GM13977 (cell line): Measurements from ENCODE around the gene PCDHB6.
"Not testable (repeated sequence)": the region's sequence is repeated elsewhere in the genome, so short reads cannot be mapped to it uniquely, and the experiment has no call there.

Source experiments
- DNase-seq: peaks from one replicate; pipeline ENCODE4 v3.0.0; 2012; ENCODE audit warnings: low spot score
- in situ Hi-C: fragments of 300-500 bp; cut with MboI; formaldehyde crosslinking; loops from one replicate; pipeline ENCODE4 v1.12.0; 2022; ENCODE audit warnings: low sequenced_read_pairs, low pct_unique_long_range_greater_than_20kb, mixed read lengths, inconsistent platforms; ENCODE audit not compliant: unreplicated experiment
- TF ChIP-seq, protein P1 (sequence below): IDR thresholded peaks from 2 replicates; pipeline ENCODE4 v1.5.1; 2012; ENCODE audit warnings: mild to moderate bottlenecking, control low read depth; ENCODE audit not compliant: insufficient read depth; ENCODE audit errors: extremely low read depth, missing control alignments

The PCDHB6 gene

DNA sequence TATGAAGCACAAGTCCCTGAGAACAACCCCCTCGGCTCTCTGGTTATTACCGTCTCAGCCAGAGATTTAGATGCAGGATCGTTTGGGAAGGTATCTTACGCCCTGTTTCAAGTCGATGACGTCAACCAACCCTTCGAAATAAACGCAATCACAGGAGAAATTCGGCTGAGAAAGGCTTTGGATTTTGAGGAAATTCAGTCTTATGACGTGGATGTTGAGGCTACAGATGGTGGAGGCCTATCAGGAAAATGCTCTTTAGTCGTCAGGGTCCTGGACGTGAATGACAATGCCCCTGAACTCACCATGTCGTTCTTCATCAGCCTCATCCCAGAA is 1.1 kb downstream of the PCDHB6 start:
- no peak for DNase-seq
- TF ChIP-seq, protein P1, sequence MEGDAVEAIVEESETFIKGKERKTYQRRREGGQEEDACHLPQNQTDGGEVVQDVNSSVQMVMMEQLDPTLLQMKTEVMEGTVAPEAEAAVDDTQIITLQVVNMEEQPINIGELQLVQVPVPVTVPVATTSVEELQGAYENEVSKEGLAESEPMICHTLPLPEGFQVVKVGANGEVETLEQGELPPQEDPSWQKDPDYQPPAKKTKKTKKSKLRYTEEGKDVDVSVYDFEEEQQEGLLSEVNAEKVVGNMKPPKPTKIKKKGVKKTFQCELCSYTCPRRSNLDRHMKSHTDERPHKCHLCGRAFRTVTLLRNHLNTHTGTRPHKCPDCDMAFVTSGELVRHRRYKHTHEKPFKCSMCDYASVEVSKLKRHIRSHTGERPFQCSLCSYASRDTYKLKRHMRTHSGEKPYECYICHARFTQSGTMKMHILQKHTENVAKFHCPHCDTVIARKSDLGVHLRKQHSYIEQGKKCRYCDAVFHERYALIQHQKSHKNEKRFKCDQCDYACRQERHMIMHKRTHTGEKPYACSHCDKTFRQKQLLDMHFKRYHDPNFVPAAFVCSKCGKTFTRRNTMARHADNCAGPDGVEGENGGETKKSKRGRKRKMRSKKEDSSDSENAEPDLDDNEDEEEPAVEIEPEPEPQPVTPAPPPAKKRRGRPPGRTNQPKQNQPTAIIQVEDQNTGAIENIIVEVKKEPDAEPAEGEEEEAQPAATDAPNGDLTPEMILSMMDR, result no peak
- in situ Hi-C loops, result no loop called here

- in situ Hi-C loops, DNase-seq: not testable (repeated sequence)
Measured at GRCh38 chr5:141151632-141152031, 1.8 kb downstream of the PCDHB6 start.

GRCh38 chr5:141152096-141152495 is 2.2 kb downstream of the PCDHB6 start:
- DNase-seq, in situ Hi-C loops: not testable (repeated sequence)

- TF ChIP-seq, protein P1, result no peak
- DNase-seq, result no peak
- in situ Hi-C loops, result no loop called here
Measured at GRCh38 chr5:141155540-141156374, 5.9 kb downstream of the PCDHB6 start.

DNA sequence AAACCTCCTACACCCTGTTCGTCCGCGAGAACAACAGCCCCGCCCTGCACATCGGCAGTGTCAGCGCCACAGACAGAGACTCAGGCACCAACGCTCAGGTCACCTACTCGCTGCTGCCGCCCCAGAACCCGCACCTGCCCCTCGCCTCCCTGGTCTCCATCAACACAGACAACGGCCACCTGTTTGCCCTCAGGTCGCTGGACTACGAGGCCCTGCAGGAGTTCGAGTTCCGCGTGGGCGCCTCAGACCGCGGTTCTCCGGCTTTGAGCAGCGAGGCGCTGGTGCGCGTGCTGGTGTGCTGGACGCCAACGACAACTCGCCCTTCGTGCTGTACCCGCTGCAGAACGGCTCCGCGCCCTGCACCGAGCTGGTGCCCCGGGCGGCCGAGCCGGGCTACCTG is 7.5 kb downstream of the PCDHB6 start:
- in situ Hi-C loops, DNase-seq: not testable (repeated sequence)

GRCh38 chr5:141157901-141158300 is 8.0 kb downstream of the PCDHB6 start:
- DNase-seq, in situ Hi-C loops: not testable (repeated sequence)

DNA sequence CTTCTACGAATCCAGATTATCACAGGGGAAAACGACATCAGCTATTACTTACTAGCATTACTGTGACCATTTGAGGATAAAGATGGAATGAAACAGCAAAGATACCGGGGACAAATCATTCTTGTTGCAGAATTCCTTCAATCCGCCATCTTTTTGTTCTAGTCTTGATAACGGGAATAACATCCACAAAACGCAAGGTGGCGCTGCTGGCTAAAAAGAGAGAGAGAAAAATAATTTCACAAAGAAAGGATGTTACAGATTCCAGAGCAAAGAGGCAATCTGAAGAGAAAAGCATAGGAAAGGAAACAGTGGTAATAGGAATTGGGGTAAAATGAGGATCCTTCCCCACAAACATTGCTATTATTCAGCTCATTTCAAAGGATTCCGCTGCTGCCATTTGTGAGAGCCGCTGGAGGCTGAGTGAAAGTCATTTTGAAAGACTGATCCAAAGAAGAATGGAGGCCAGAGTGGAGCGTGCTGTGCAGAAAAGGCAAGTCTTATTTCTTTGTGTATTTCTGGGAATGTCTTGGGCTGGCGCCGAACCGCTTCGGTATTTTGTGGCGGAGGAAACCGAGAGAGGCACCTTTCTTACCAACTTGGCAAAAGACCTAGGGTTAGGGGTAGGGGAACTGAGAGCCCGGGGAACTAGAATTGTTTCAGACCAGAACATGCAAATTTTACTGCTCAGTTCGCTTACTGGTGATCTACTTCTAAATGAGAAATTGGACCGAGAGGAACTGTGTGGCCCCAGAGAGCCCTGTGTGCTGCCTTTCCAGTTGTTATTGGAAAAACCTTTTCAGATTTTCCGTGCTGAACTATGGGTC is 22.7 kb downstream of the PCDHB6 start, which contains the start of gene PCDHB7:
PCDHB7 (plus strand) TSS at position 264 of the 824 bp plus-strand sequence; CDS start at position 456, 192 bp downstream.
- no peak for DNase-seq
- TF ChIP-seq, protein P1, result peak; percentile 28
- in situ Hi-C loops, result no loop called here

- in situ Hi-C loops, DNase-seq: not testable (repeated sequence)
Measured at GRCh38 chr5:141174291-141175104, 24.6 kb downstream of the PCDHB6 start.

GRCh38 chr5:141175933-141176332 is 26.1 kb downstream of the PCDHB6 start:
- DNase-seq, result no peak
- in situ Hi-C loops, result no loop called here
- TF ChIP-seq, protein P1, result no peak

DNA sequence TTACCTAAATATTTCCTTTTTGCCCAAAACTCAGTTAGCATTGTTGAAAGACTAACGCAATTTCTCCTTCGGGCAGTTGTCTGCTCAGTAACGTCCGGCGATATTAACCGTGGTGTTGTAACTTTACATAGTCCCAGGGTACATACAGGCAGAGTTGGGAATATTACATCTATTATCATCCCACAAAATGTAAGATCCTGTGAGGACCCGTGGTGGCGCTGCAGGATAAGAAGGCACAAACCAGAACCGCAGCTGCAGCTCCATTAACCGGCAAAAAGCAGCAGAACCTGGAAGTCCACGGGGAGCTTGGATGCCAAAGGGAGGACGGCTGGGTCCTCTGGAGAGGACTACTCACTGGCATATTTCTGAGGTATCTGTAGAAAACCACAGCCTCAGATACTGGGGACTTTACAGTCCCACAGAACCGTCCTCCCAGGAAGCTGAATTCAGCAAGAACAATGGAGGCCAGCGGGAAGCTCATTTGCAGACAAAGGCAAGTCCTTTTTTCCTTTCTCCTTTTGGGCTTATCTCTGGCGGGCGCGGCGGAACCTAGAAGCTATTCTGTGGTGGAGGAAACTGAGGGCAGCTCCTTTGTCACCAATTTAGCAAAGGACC is 27.8 kb downstream of the PCDHB6 start, which contains the start of gene PCDHB8:
PCDHB8 (plus strand) TSS at position 214 of the 615 bp plus-strand sequence; CDS start at position 459, 245 bp downstream.
- in situ Hi-C loops, DNase-seq: not testable (repeated sequence)

DNA sequence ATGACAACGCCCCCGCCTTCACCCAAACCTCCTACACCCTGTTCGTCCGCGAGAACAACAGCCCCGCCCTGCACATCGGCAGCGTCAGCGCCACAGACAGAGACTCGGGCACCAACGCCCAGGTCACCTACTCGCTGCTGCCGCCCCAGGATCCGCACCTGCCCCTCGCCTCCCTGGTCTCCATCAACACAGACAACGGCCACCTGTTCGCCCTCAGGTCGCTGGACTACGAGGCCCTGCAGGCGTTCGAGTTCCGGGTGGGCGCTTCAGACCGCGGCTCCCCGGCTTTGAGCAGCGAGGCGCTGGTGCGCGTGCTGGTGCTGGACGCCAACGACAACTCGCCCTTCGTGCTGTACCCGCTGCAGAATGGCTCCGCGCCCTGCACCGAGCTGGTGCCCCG is 29.5 kb downstream of the PCDHB6 start:
- in situ Hi-C loops, DNase-seq: not testable (repeated sequence)
